Activated naive CD8-positive, alpha-beta T cell (primary cell): Measurements from ENCODE around the gene PLXNA4.

Source experiments
- H3K27ac Mint-ChIP-seq: one replicate; pipeline ENCODE4 v1.8.0; 2021; ENCODE audit warnings: mixed read lengths
- H3K27me3 Mint-ChIP-seq: one replicate; pipeline ENCODE4 v1.8.0; 2021; ENCODE audit warnings: mixed read lengths
- H3K36me3 Mint-ChIP-seq: one replicate; pipeline ENCODE4 v1.8.0; 2021; ENCODE audit warnings: mixed read lengths
- H3K4me1 Mint-ChIP-seq: one replicate; pipeline ENCODE4 v1.8.0; 2021; ENCODE audit warnings: low read depth, mixed read lengths
- H3K4me3 Mint-ChIP-seq: one replicate; pipeline ENCODE4 v1.8.0; 2021; ENCODE audit warnings: mild to moderate bottlenecking, mixed read lengths
- H3K9me3 Mint-ChIP-seq: one replicate; pipeline ENCODE4 v1.8.0; 2021; ENCODE audit warnings: low read depth, mixed read lengths

Gene PLXNA4

GRCh38 chr7:132328047-132328620 is 248.1 kb downstream of the PLXNA4 start:
- Mint-ChIP-seq H3K27me3 (peaks cover 2% of the 10 kb centered on the region), H3K9me3 (no peaks in the 10 kb centered on the region), H3K27ac (no peak overlapping the region), H3K36me3 (no peaks in the 10 kb centered on the region), H3K4me1 (no peaks in the 10 kb centered on the region), H3K4me3 (no peak overlapping the region)

GRCh38 chr7:132326878-132327589 is 249.2 kb downstream of the PLXNA4 start:
- Mint-ChIP-seq H3K36me3 (no peaks in the 10 kb centered on the region), H3K4me3 (no peak overlapping the region), H3K4me1 (no peaks in the 10 kb centered on the region), H3K9me3 (no peaks in the 10 kb centered on the region), H3K27ac (no peak overlapping the region), H3K27me3 (peaks cover 2% of the 10 kb centered on the region)

- Mint-ChIP-seq H3K27ac (no peak overlapping the region), H3K4me1 (peaks cover 10% of the 10 kb centered on the region), H3K27me3 (peaks cover 15% of the 10 kb centered on the region)
These were observed 253.3 kb downstream of the PLXNA4 start for GRCh38 chr7:132322970-132323369.

DNA sequence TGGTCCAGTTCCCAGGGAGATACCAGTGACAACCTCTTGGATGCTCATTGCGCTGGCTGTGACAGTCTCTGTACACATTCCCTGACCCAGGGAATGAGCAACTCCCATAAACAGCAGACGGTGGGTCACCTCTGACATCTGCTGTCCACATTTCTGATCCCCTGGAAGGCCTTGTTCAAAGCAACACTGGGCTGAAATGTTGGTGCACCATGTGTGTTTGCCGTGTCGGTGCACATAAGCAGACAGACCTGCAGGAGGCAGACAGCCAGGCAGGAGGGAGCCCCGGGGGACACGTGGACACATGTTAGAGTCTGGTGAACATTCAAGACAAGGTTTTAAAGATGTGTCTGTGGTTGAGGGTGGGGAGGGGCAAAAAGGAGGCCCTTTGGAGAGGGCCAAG is 254.9 kb downstream of the PLXNA4 start:
- Mint-ChIP-seq H3K27ac (no peak overlapping the region), H3K9me3 (peaks cover 5% of the 10 kb centered on the region), H3K4me3 (no peak overlapping the region), H3K4me1 (peaks cover 13% of the 10 kb centered on the region), H3K27me3 (peaks cover 18% of the 10 kb centered on the region), H3K36me3 (peaks cover 6% of the 10 kb centered on the region)

More at GRCh38 chr7:132322970-132323369, 253.3 kb downstream of the PLXNA4 start:
- Mint-ChIP-seq H3K36me3 (peaks cover 3% of the 10 kb centered on the region), H3K4me3 (no peak overlapping the region), H3K9me3 (no peaks in the 10 kb centered on the region)

GRCh38 chr7:132319481-132319880 is 256.8 kb downstream of the PLXNA4 start:
- peaks cover 13% of the 10 kb centered on the region for H3K4me1 Mint-ChIP-seq
- H3K4me3 Mint-ChIP-seq: no peak overlapping the region
- H3K27ac Mint-ChIP-seq: no peak overlapping the region
- H3K9me3 Mint-ChIP-seq: peaks cover 5% of the 10 kb centered on the region
- peaks cover 16% of the 10 kb centered on the region for H3K27me3 Mint-ChIP-seq
- H3K36me3 Mint-ChIP-seq: peaks cover 6% of the 10 kb centered on the region

DNA sequence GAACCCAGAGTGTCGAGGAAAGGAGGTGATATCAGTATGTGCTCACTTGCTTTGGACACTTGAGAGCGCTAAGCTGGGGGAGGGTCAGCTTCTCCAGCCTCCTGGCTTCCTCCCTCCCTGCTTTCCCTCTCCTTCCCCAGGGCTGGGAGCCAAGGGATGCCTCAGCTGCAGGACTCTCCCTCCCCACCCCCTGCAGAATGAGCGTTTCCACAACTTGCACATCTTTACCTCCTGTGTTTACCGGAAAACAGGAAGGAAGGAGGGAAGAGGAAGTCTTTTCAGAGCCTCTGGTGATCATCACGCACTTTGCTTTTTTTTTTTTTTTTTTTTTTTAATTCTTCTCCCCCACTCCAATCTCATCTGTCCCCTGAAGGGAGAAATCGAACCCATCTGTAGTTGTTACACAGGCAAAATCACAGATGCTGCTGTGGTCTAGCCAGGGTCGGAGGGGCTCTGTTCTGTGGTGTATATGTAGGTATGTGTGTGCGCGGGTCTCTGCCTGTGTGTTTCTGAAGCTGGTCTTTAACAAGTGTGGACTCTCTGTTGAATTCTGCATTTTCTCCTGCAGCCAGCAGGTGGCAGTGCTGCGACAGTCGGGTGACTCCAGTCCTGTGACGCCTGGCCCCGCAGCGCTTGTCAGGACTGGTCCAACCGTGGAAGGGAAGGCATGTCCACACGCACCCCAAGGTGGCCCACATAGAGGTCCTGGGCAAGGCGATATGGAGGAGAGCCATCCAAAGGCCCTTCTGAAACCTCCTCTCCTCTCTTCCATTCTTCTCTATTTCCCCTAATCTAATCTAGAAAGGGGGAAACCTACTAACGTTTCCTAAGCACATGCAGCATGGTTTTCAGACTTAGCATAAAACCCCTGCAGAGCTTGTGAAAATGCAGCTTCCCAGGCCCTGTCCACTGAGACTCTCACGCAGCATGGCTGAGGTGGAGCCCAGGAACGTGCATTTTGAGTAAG is 257.6 kb downstream of the PLXNA4 start:
- Mint-ChIP-seq H3K27ac (no peak overlapping the region), H3K27me3 (peaks cover 16% of the 10 kb centered on the region), H3K4me3 (no peak overlapping the region), H3K4me1 (peaks cover 13% of the 10 kb centered on the region), H3K36me3 (peaks cover 6% of the 10 kb centered on the region), H3K9me3 (peaks cover 5% of the 10 kb centered on the region)

- Mint-ChIP-seq H3K36me3 (peaks cover 6% of the 10 kb centered on the region), H3K4me3 (no peak overlapping the region), H3K27ac (no peak overlapping the region), H3K9me3 (peaks cover 5% of the 10 kb centered on the region), H3K27me3 (peaks cover 16% of the 10 kb centered on the region), H3K4me1 (peaks cover 13% of the 10 kb centered on the region)
These were observed 258.4 kb downstream of the PLXNA4 start for GRCh38 chr7:132317701-132318351.

- peaks cover 2% of the 10 kb centered on the region for H3K4me1 Mint-ChIP-seq
- peaks cover 3% of the 10 kb centered on the region for H3K36me3 Mint-ChIP-seq
- peaks cover 5% of the 10 kb centered on the region for H3K27me3 Mint-ChIP-seq
- H3K9me3 Mint-ChIP-seq: peaks cover 5% of the 10 kb centered on the region
- H3K4me3 Mint-ChIP-seq: no peak overlapping the region
- no peak overlapping the region for H3K27ac Mint-ChIP-seq
These were observed 263.7 kb downstream of the PLXNA4 start for GRCh38 chr7:132312531-132313055.

GRCh38 chr7:132311733-132312132 is 264.5 kb downstream of the PLXNA4 start:
- no peaks in the 10 kb centered on the region for H3K4me1 Mint-ChIP-seq
- H3K36me3 Mint-ChIP-seq: peaks cover under 1% of the 10 kb centered on the region
- H3K9me3 Mint-ChIP-seq: peaks cover 1% of the 10 kb centered on the region
- H3K4me3 Mint-ChIP-seq: no peak overlapping the region
- no peak overlapping the region for H3K27ac Mint-ChIP-seq
- H3K27me3 Mint-ChIP-seq: peaks cover 4% of the 10 kb centered on the region

DNA sequence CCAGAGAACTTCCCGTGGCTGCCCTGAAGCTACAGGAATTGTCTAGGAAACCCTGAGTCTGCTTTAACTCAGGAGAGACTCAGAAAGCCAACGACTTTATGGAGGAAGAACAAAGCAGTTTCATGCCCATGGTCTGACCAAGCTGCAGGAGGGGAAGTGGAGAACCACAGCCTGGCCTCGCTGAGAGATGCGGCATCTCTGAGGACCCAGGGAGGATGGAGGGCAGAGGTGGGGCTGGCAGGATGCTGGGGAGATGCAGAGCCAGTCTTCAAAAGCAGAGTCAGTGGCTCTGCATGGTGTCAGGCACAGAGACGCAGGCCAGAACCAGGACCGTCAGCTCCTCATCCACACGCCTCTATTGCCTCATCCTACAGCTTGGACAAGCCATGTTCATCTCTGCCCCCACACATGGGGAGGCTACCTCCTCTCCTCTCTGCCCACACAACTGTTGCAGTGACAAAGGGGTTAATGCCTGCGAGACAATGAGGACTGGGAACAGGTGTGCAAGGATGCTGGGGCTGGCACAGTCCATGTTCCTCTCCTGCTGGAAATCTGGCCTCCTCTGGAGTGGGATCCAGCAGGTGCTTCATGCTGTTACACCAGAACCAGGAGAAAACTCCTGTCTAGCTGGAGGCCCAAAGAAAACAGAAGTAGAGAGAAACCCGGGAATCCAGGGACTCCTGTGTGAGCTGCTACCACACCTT is 267.0 kb downstream of the PLXNA4 start:
- Mint-ChIP-seq H3K27ac (no peak overlapping the region), H3K4me3 (no peak overlapping the region), H3K36me3 (no peaks in the 10 kb centered on the region), H3K9me3 (no peaks in the 10 kb centered on the region), H3K27me3 (peaks cover 4% of the 10 kb centered on the region), H3K4me1 (no peaks in the 10 kb centered on the region)

- Mint-ChIP-seq H3K9me3 (no peaks in the 10 kb centered on the region), H3K36me3 (no peaks in the 10 kb centered on the region), H3K4me3 (no peak overlapping the region), H3K27me3 (peaks cover 4% of the 10 kb centered on the region), H3K4me1 (no peaks in the 10 kb centered on the region), H3K27ac (no peak overlapping the region)
These were observed 268.8 kb downstream of the PLXNA4 start for GRCh38 chr7:132307465-132307864.

DNA sequence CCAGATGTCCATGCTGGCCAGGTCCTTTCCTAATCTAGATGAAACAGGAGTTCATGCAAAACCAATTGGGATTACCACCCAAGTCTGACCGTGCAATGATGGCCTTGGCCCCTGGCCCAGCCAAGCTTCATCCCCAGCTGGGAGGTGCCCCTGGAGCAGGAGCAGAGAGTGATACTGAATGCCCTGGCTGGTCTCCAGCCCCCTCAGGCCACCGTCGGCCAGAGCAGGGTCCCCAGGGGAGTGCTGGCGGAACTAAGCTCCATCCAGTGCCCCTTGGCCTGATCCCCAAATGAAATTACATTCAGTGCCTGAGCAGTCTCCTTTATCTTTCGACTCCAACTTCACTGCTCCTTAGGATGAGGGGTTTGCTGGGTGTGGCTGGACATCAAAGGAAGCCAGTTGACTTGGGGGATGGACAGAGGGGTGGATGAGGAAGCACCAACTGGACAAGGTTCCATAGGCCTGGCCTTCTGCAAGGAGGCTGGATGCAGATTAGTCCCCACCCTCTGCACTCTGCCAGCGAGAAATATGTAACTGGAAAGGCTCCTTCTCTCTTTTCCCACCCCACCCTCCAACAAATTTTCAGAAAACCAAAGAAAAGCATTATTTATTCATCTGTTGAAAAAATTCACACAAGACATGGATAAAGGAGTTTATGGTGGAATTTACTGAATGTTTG is 275.5 kb downstream of the PLXNA4 start:
- H3K9me3 Mint-ChIP-seq: no peaks in the 10 kb centered on the region
- no peaks in the 10 kb centered on the region for H3K36me3 Mint-ChIP-seq
- H3K27me3 Mint-ChIP-seq: no peaks in the 10 kb centered on the region
- H3K27ac Mint-ChIP-seq: no peak overlapping the region
- no peak overlapping the region for H3K4me3 Mint-ChIP-seq
- H3K4me1 Mint-ChIP-seq: no peaks in the 10 kb centered on the region

DNA sequence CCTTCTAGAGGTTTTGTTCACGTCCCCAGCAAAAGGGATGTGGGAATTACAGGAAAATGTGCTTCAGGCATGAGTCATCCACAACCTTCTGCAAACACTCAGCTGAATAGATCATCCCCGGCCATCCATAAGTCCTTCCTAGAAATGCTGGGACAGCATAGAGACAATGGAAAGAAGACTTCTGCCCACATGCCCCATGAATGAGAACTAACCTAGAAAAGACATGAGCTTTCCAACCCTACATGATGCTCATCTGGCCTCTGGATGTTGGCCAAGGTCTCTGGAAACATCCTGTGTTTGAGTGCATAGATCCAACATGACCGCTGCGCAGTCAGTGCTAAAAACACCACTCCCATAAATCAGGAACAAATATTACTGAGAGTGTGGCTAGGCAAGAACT is 277.5 kb downstream of the PLXNA4 start:
- no peak overlapping the region for H3K27ac Mint-ChIP-seq
- no peaks in the 10 kb centered on the region for H3K36me3 Mint-ChIP-seq
- no peak overlapping the region for H3K4me3 Mint-ChIP-seq
- no peaks in the 10 kb centered on the region for H3K9me3 Mint-ChIP-seq
- H3K27me3 Mint-ChIP-seq: no peaks in the 10 kb centered on the region
- no peaks in the 10 kb centered on the region for H3K4me1 Mint-ChIP-seq
